GM23248 (cell line): ENCODE data around the gene ATP8B2.

Source experiments
- EZH2 ChIP-seq: fragments of 200-600 bp; sonication (generic); IDR thresholded peaks from 2 replicates; pipeline ENCODE4 v1.6.1; 2018; ENCODE audit warnings: antibody characterized with exemption, mild to moderate bottlenecking; ENCODE audit not compliant: insufficient read depth, poor library complexity, severe bottlenecking
- EZH2phosphoT487 ChIP-seq: fragments of 200-600 bp; sonication (generic); IDR thresholded peaks from 2 replicates; pipeline ENCODE4 v1.6.1; 2018; ENCODE audit warnings: antibody characterized with exemption, moderate library complexity, mild to moderate bottlenecking, low read depth; ENCODE audit not compliant: insufficient read depth

DNA sequence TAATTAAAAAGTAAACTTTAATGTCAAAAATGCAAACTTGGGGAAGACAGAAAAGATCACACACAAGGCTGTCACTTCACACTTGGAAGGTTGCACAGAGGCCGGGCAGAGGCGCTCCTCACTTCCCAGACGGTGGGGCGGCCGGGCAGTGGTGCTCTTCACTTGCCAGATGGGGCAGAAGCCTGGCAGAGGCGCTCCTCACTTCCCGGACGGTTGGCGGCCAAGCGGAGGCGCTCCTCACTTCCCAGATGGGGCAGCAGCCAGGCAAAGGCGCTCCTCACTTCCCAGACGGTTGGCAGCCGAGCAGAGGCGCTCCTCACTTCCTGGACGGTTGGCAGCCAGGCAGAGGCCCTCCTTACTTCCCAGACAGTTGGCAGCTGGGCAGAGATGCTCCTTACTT is 54.0 kb downstream of the ATP8B2 start:
- TF ChIP-seq EZH2 (no peak), EZH2phosphoT487 (no peak)
